Measurements from ENCODE around the gene LARP1B. TPM values are rescaled to one million over a fixed set of nuclear protein-coding genes. Genes with fewer than 3 reads are reported as not detected.

LARP1B gene
- total and polyA plus RNA-seq, 9 of the 15 experiments (the other 6 are each of a cell fraction or from before 2014, with no cell fraction given), result 19.2 to 59.7 (median 37.9) TPM

- TF ChIP-seq E2F4 (CRISPR knock-in tag; IDR thresholded peaks at IDR 0.05; ENCODE audit: low read depth) (no peak), NBN (IDR thresholded peaks at IDR 0.05; ENCODE audit: low read depth) (no peak), PTTG1 (tag; IDR thresholded peaks at IDR 0.05; ENCODE audit: low read depth) (no peak), SMAD2 (IDR thresholded peaks at IDR 0.05; ENCODE audit: low read depth, low read length) (no peak), TCF7 (IDR thresholded peaks at IDR 0.05; ENCODE audit: borderline replicate concordance) (no peak), PRMT5 (CRISPR knock-in tag; IDR thresholded peaks at IDR 0.05) (no peak), ZNF184 (CRISPR knock-in tag; IDR thresholded peaks at IDR 0.05) (no peak), RFX1 (IDR thresholded peaks at IDR 0.05) (no peak), MBD2 (IDR thresholded peaks at IDR 0.05; ENCODE audit: borderline replicate concordance, low read depth) (no peak), ZNF224 (CRISPR knock-in tag; IDR thresholded peaks at IDR 0.05) (no peak), DEAF1 (CRISPR knock-in tag; IDR thresholded peaks at IDR 0.05) (peak; percentile 68), CTCF (IDR thresholded peaks at IDR 0.05 in 2 of 3, conservative IDR thresholded peaks at IDR 0.05 in 1 of 3; ENCODE audit: insufficient read depth in 2 of 3, low read depth in 1 of 3, low read length in 3 of 3) (peak; percentile 75 to 92 (median 87)), ZNF518B (CRISPR knock-in tag; IDR thresholded peaks at IDR 0.05) (no peak), ZNF699 (CRISPR knock-in tag; IDR thresholded peaks at IDR 0.05; ENCODE audit: insufficient replicate concordance) (no peak), KLF16 (IDR thresholded peaks at IDR 0.05) (no peak), CREB5 (CRISPR knock-in tag; IDR thresholded peaks at IDR 0.05) (no peak), SPI1 (IDR thresholded peaks at IDR 0.05; ENCODE audit: borderline replicate concordance, low read depth, low read length) (no peak)
These were observed 130.1 kb downstream of the LARP1B start (continued) for GRCh38 chr4:128191115-128191781.
